Activated CD8-positive, alpha-beta T cell treated with anti-CD3 and anti-CD28 coated beads, Interleukin-2, amount 10 ng/mL, durations not matched to agents 7 days and 5 days (primary cell): ENCODE results near the gene HTR6. TPM values are rescaled to one million over a fixed set of nuclear protein-coding genes. Genes with fewer than 3 reads are reported as not detected.
A peak's percentile ranks its signal among the peaks of the same experiment; 100 is the strongest.

Source experiments
- ATAC-seq: fragments of 150-1000 bp; cut with Tn5 transposase; one replicate; pipeline ENCODE4 v1.10.0; 2021; ENCODE audit warnings: moderate library complexity
- CTCF ChIA-PET: fragments of 350-600 bp; sonication (Branson Sonifier 250); formaldehyde crosslinking; loops from one replicate; lab custom pipeline; 2021; ENCODE audit warnings: antibody characterized with exemption; lab: Charles Lee
- POLR2A ChIA-PET: fragments of 350-600 bp; sonication (Branson Sonifier 250); formaldehyde crosslinking; loops from one replicate; lab custom pipeline; 2021; ENCODE audit warnings: antibody characterized with exemption; lab: Charles Lee
- DNase-seq: peaks from one replicate; pipeline ENCODE4 v3.0.0-alpha.2; 2020
- H3K27ac Mint-ChIP-seq: one replicate; pipeline ENCODE4 v1.8.0; 2021; ENCODE audit warnings: mild to moderate bottlenecking, mixed read lengths
- H3K27me3 Mint-ChIP-seq: one replicate; pipeline ENCODE4 v1.8.0; 2021; ENCODE audit warnings: low read depth, mixed read lengths
- H3K36me3 Mint-ChIP-seq: one replicate; pipeline ENCODE4 v1.8.0; 2021; ENCODE audit warnings: low read depth, mixed read lengths
- H3K4me1 Mint-ChIP-seq: one replicate; pipeline ENCODE4 v1.8.0; 2021; ENCODE audit warnings: low read depth, mixed read lengths
- H3K4me3 Mint-ChIP-seq: one replicate; pipeline ENCODE4 v1.8.0; 2021; ENCODE audit warnings: mild to moderate bottlenecking, mixed read lengths
- H3K9me3 Mint-ChIP-seq: one replicate; pipeline ENCODE4 v1.8.0; 2022; ENCODE audit warnings: mixed read lengths; ENCODE audit not compliant: insufficient read depth
- total RNA-seq, 2 experiments: library from RNA; stranded (reverse); gene quantifications; one replicate each; pipeline ENCODE4 v1.2.3, GENCODE V29; 2021

The HTR6 gene
- total RNA-seq = not detected

- ChIA-PET CTCF (interaction anchor here (0.7 to 0.9 kb wide), 2 partner anchors 8 to 11 kb away, joined by 3 read pairs; no protein-coding TSS in a partner anchor), POLR2A (no interaction called here)
- Mint-ChIP-seq H3K27me3 (peaks cover 38% of the 10 kb centered on the region), H3K4me1 (peaks cover 12% of the 10 kb centered on the region), H3K4me3 (peak within 1 kb of the TSS; percentile 3), H3K9me3 (no peaks in the 10 kb centered on the region), H3K27ac (no peak within 1 kb of the TSS), H3K36me3 (peaks cover 2% of the 10 kb centered on the region)
- ATAC-seq = peak; percentile 52
- DNase-seq = no peak
Observed at GRCh38 chr1:19664453-19665185, at the start of gene HTR6. TSS of gene HTR6 (plus strand) at chr1:19664875. CDS start at chr1:19665754, 879 bp downstream.

- DNase-seq (no peak), ATAC-seq (no peak)
- ChIA-PET POLR2A (no interaction called here), CTCF (interaction anchor here (1.0 to 1.4 kb wide), 2 partner anchors 10 to 89 kb away, joined by 3 read pairs; no protein-coding TSS in a partner anchor)
- no peak overlapping the region for H3K27ac Mint-ChIP-seq
- peaks cover 6% of the 10 kb centered on the region for H3K4me1 Mint-ChIP-seq
- H3K27me3 Mint-ChIP-seq = no peaks in the 10 kb centered on the region
- no peaks in the 10 kb centered on the region for H3K9me3 Mint-ChIP-seq
- peaks cover 8% of the 10 kb centered on the region for H3K36me3 Mint-ChIP-seq
- H3K4me3 Mint-ChIP-seq = no peak overlapping the region
Observed at GRCh38 chr1:19615438-19615837, 49.2 kb upstream of the HTR6 start.

GRCh38 chr1:19616489-19616888 lies 48.2 kb upstream of the HTR6 start:
- Mint-ChIP-seq H3K4me3 (no peak overlapping the region), H3K27me3 (no peaks in the 10 kb centered on the region), H3K36me3 (peaks cover 10% of the 10 kb centered on the region), H3K9me3 (no peaks in the 10 kb centered on the region), H3K27ac (no peak overlapping the region), H3K4me1 (peaks cover 6% of the 10 kb centered on the region)
- DNase-seq = no peak
- ChIA-PET POLR2A (no interaction called here), CTCF (interaction anchor here (1.0 to 2.3 kb wide), 3 partner anchors 22 to 88 kb away, joined by 3 to 6 read pairs (median 5); no protein-coding TSS in a partner anchor)
- no peak for ATAC-seq

GRCh38 chr1:19617376-19617775 lies 47.3 kb upstream of the HTR6 start:
- Mint-ChIP-seq H3K27me3 (no peaks in the 10 kb centered on the region), H3K27ac (no peak overlapping the region), H3K4me3 (no peak overlapping the region), H3K9me3 (no peaks in the 10 kb centered on the region), H3K4me1 (peaks cover 6% of the 10 kb centered on the region), H3K36me3 (peaks cover 10% of the 10 kb centered on the region)
- no peak for DNase-seq
- POLR2A ChIA-PET = no interaction called here
- CTCF ChIA-PET = interaction anchor here (2.0 to 2.3 kb wide), 3 partner anchors 22 to 37 kb away, joined by 5 to 6 read pairs (median 6); no protein-coding TSS in a partner anchor
- no peak for ATAC-seq

- CTCF ChIA-PET = interaction anchor here (1.3 to 2.3 kb wide), 5 partner anchors 20 to 36 kb away, joined by 4 to 7 read pairs (median 5); a partner anchor contains a TSS
- H3K27ac Mint-ChIP-seq = no peak overlapping the region
- no peak overlapping the region for H3K4me3 Mint-ChIP-seq
- H3K27me3 Mint-ChIP-seq = no peaks in the 10 kb centered on the region
- DNase-seq (no peak), ATAC-seq (no peak)
- H3K36me3 Mint-ChIP-seq = peaks cover 10% of the 10 kb centered on the region
- POLR2A ChIA-PET = interaction anchor here (0.8 kb wide), 1 partner anchor 23 kb away, joined by 3 read pairs; no protein-coding TSS in a partner anchor
- peaks cover under 1% of the 10 kb centered on the region for H3K4me1 Mint-ChIP-seq
- H3K9me3 Mint-ChIP-seq = no peaks in the 10 kb centered on the region
Observed at GRCh38 chr1:19618428-19618827, 46.2 kb upstream of the HTR6 start.

GRCh38 chr1:19619697-19620384 lies 44.8 kb upstream of the HTR6 start:
- ATAC-seq (no peak), DNase-seq (no peak)
- POLR2A ChIA-PET = no interaction called here
- Mint-ChIP-seq H3K4me3 (no peak overlapping the region), H3K27ac (no peak overlapping the region), H3K36me3 (peaks cover 12% of the 10 kb centered on the region), H3K27me3 (no peaks in the 10 kb centered on the region), H3K4me1 (no peaks in the 10 kb centered on the region), H3K9me3 (no peaks in the 10 kb centered on the region)
- CTCF ChIA-PET = interaction anchor here (0.6 to 2.3 kb wide), 5 partner anchors 12 to 133 kb away, joined by 3 to 7 read pairs (median 3); no protein-coding TSS in a partner anchor

- ChIA-PET CTCF (interaction anchor here (0.7 to 1.0 kb wide), 2 partner anchors 33 to 36 kb away, joined by 3 read pairs; no protein-coding TSS in a partner anchor), POLR2A (no interaction called here)
- peaks cover 12% of the 10 kb centered on the region for H3K36me3 Mint-ChIP-seq
- H3K9me3 Mint-ChIP-seq = no peaks in the 10 kb centered on the region
- H3K4me1 Mint-ChIP-seq = no peaks in the 10 kb centered on the region
- H3K27me3 Mint-ChIP-seq = no peaks in the 10 kb centered on the region
- H3K4me3 Mint-ChIP-seq = no peak overlapping the region
- DNase-seq (no peak), ATAC-seq (no peak)
- no peak overlapping the region for H3K27ac Mint-ChIP-seq
Observed at GRCh38 chr1:19620786-19621185, 43.9 kb upstream of the HTR6 start.

- Mint-ChIP-seq H3K27me3 (no peaks in the 10 kb centered on the region), H3K4me3 (no peak overlapping the region), H3K27ac (no peak overlapping the region), H3K4me1 (no peaks in the 10 kb centered on the region), H3K9me3 (no peaks in the 10 kb centered on the region), H3K36me3 (peaks cover 9% of the 10 kb centered on the region)
- DNase-seq (no peak), ATAC-seq (no peak)
- POLR2A ChIA-PET = no interaction called here
- CTCF ChIA-PET = interaction anchor here (0.7 to 1.0 kb wide), 2 partner anchors 32 to 36 kb away, joined by 3 read pairs; no protein-coding TSS in a partner anchor
Observed at GRCh38 chr1:19621274-19621950, 43.3 kb upstream of the HTR6 start.

- peaks cover 7% of the 10 kb centered on the region for H3K36me3 Mint-ChIP-seq
- no peak overlapping the region for H3K4me3 Mint-ChIP-seq
- ChIA-PET POLR2A (no interaction called here), CTCF (no interaction called here)
- DNase-seq (no peak), ATAC-seq (no peak)
- no peaks in the 10 kb centered on the region for H3K9me3 Mint-ChIP-seq
- H3K27ac Mint-ChIP-seq = no peak overlapping the region
- H3K27me3 Mint-ChIP-seq = no peaks in the 10 kb centered on the region
- no peaks in the 10 kb centered on the region for H3K4me1 Mint-ChIP-seq
Observed at GRCh38 chr1:19622204-19622603, 42.5 kb upstream of the HTR6 start.

GRCh38 chr1:19623523-19623922 lies 41.2 kb upstream of the HTR6 start:
- CTCF ChIA-PET = interaction anchor here (1.1 kb wide), 1 partner anchor 146 kb away, joined by 3 read pairs; no protein-coding TSS in a partner anchor
- peaks cover 13% of the 10 kb centered on the region for H3K36me3 Mint-ChIP-seq
- ATAC-seq = no peak
- POLR2A ChIA-PET = no interaction called here
- no peak overlapping the region for H3K4me3 Mint-ChIP-seq
- no peaks in the 10 kb centered on the region for H3K27me3 Mint-ChIP-seq
- H3K9me3 Mint-ChIP-seq = no peaks in the 10 kb centered on the region
- no peak overlapping the region for H3K27ac Mint-ChIP-seq
- no peaks in the 10 kb centered on the region for H3K4me1 Mint-ChIP-seq
- no peak for DNase-seq

- POLR2A ChIA-PET = no interaction called here
- no peaks in the 10 kb centered on the region for H3K4me1 Mint-ChIP-seq
- H3K27ac Mint-ChIP-seq = no peak overlapping the region
- no peaks in the 10 kb centered on the region for H3K27me3 Mint-ChIP-seq
- ATAC-seq (no peak), DNase-seq (no peak)
- CTCF ChIA-PET = interaction anchor here (1.2 kb wide), 1 partner anchor 43 kb away, joined by 4 read pairs; no protein-coding TSS in a partner anchor
- H3K36me3 Mint-ChIP-seq = peaks cover 15% of the 10 kb centered on the region
- no peak overlapping the region for H3K4me3 Mint-ChIP-seq
- H3K9me3 Mint-ChIP-seq = no peaks in the 10 kb centered on the region
Observed at GRCh38 chr1:19625291-19625937, 39.3 kb upstream of the HTR6 start.
